Subcutaneous abdominal adipose tissue (tissue), 5 donors: ENCODE data around the gene TCTN1.

Experiments used
- H3K27ac ChIP-seq: one replicate; pipeline ENCODE4 v1.7.0; 2013; ENCODE audit warnings: low read depth, mild to moderate bottlenecking, inconsistent platforms, low read length, moderate library complexity
- H3K27me3 ChIP-seq, 5 donors: one replicate each; pipeline ENCODE4 v1.7.0; 2013; ENCODE audit warnings: low read length in 5 of 5, inconsistent platforms in 1 of 5; ENCODE audit not compliant: control insufficient read depth in 5 of 5, insufficient read depth in 4 of 5
- H3K36me3 ChIP-seq, 5 donors: one replicate each; pipeline ENCODE4 v1.7.0; 2013; ENCODE audit warnings: low read length in 5 of 5; ENCODE audit not compliant: control insufficient read depth in 5 of 5, insufficient read depth in 5 of 5
- H3K4me1 ChIP-seq, 5 donors: one replicate each; pipeline ENCODE4 v1.7.0; 2013; ENCODE audit warnings: low read length in 5 of 5, mild to moderate bottlenecking in 3 of 5, moderate library complexity in 1 of 5; ENCODE audit not compliant: control insufficient read depth in 5 of 5, insufficient read depth in 5 of 5
- H3K4me3 ChIP-seq, 5 donors: one replicate each; pipeline ENCODE4 v1.7.0; 2013; ENCODE audit warnings: low read length in 5 of 5, low read depth in 1 of 5
- H3K9ac ChIP-seq, 5 donors: one replicate each; pipeline ENCODE4 v1.7.0; 2013; ENCODE audit warnings: low read length in 5 of 5, mild to moderate bottlenecking in 4 of 5, moderate library complexity in 3 of 5
- H3K9me3 ChIP-seq, 5 donors: one replicate each; pipeline ENCODE4 v1.7.0; 2013; ENCODE audit warnings: low read length in 5 of 5; ENCODE audit not compliant: control insufficient read depth in 5 of 5
- donor health status: healthy.
- donor health status: healthy.
- donor health status: healthy.
- donor health status: healthy.
- donor health status: healthy.

Gene TCTN1

DNA sequence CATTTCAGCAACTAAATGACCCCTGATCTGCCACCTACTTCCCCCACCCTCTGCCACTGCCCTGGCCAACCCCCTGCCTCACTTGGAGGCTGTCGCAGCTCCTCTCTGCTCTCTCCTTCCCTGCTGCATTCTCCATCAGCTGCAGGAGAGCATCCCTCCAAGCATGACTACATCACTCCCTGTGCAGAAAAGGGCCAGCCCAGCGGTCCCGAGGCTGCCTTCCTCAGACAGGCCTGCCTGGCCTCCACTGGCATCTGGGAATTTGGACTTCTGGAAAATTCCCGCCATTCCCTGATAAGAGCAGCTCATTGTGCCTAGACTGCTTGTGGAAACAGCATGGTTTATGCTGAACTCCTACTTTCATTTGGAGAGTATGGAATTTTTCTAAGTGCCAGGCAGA, 62.2 kb downstream of the TCTN1 start:
- H3K9ac ChIP-seq, result no peak overlapping the region
- no peak overlapping the region for H3K4me3 ChIP-seq
- no peaks in the 10 kb centered on the region for H3K9me3 ChIP-seq
- H3K27ac ChIP-seq, result no peak overlapping the region
- peaks cover 0 to 3% (median 2%) of the 10 kb centered on the region in 5 donors for H3K36me3 ChIP-seq
- H3K4me1 ChIP-seq, result peaks cover 5 to 30% (median 20%) of the 10 kb centered on the region in 5 donors
- no peaks in the 10 kb centered on the region for H3K27me3 ChIP-seq

DNA sequence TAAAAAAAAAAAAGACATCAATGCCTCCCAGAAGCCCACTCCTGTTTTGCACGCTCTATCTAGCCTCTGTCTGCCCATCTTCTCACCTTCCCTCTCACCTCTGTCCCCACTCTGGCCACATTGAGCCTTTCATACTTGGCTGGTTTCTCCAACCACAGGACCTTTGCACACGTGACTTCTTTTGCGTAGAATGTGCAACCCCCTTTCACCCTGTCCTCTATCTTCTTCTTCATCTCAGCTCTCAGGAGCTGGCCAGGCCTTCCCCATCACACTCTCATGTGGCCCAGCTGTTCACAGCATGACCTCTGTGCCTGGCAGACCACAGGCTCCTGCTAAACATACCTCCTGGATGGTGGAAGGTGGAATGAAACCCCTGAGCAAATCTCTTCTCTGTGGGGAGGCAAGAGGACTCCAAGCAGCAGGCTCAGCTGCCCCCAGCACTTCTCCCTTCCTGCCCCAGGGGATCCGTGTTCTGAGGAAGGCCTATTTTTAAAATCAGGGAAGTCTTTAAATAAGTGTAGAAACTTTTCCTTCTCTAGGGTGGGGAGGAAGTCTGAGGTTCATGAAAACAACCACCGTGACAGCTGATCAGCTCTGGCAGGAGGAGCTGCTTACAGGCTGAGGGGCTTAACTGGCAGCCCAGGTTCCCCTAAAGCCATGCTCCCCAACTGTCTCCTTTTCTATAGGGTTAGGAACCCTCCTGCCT, 63.4 kb downstream of the TCTN1 start:
- Histone ChIP-seq H3K27ac (no peak overlapping the region), H3K36me3 (peaks cover 0 to 3% (median 0%) of the 10 kb centered on the region in 5 donors), H3K9ac (peak overlapping the region in 3 of 5 donors; percentile 4 to 49 (median 22)), H3K27me3 (no peaks in the 10 kb centered on the region), H3K9me3 (no peaks in the 10 kb centered on the region), H3K4me1 (peaks cover 5 to 30% (median 20%) of the 10 kb centered on the region in 5 donors), H3K4me3 (peak overlapping the region in 1 of 5 donors; percentile 4)

DNA sequence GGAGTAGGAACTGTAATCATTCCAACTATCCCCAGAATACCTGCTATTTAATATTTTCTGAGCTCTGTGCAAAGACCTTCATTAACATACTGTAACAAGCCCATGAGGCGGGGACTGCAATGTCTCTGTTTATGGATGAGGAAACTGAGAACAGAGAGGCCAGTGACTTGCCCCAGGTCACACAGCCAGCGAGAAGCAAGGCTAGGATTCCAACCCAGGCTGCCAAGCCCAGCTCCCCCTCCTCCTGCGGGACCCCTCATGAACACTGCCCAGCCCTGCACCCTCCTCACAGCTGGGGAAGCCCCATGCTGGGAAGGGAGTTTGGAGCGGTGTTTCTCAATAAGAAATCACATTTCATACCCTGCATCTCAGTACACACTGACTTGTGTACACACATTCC, 64.1 kb downstream of the TCTN1 start:
- H3K9ac ChIP-seq, result peak overlapping the region in 2 of 5 donors; percentile 22 to 49
- H3K27me3 ChIP-seq, result no peaks in the 10 kb centered on the region
- H3K4me1 ChIP-seq, result peaks cover 5 to 30% (median 20%) of the 10 kb centered on the region in 5 donors
- H3K9me3 ChIP-seq, result no peaks in the 10 kb centered on the region
- peak overlapping the region in 1 of 5 donors; percentile 4 for H3K4me3 ChIP-seq
- peaks cover 0 to 3% (median 0%) of the 10 kb centered on the region in 5 donors for H3K36me3 ChIP-seq
- H3K27ac ChIP-seq, result no peak overlapping the region

DNA sequence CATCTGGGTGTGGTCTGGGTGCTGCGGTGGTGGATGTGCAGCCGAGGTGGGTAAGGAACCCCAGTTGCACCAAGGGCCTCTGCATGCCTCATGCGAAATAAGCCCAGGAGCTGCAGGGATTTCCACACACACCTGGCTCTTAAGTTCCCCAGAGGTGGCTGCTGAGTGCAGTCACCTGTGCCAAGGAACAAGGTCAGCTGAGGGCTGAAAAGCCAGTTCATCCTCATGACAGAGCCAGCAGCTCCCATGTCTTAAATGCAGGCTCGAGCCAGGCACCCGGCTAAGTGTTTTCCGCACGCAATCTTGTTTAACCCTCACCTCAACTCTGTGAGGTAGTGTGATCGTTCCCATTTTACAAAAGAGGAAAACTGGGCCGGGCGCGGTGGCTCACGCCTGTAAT, 65.3 kb downstream of the TCTN1 start:
- H3K9ac ChIP-seq, result no peak overlapping the region
- peaks cover 5 to 30% (median 20%) of the 10 kb centered on the region in 5 donors for H3K4me1 ChIP-seq
- no peak overlapping the region for H3K4me3 ChIP-seq
- H3K27ac ChIP-seq, result no peak overlapping the region
- H3K9me3 ChIP-seq, result no peaks in the 10 kb centered on the region
- no peaks in the 10 kb centered on the region for H3K27me3 ChIP-seq
- peaks cover 0 to 6% (median 0%) of the 10 kb centered on the region in 5 donors for H3K36me3 ChIP-seq

DNA sequence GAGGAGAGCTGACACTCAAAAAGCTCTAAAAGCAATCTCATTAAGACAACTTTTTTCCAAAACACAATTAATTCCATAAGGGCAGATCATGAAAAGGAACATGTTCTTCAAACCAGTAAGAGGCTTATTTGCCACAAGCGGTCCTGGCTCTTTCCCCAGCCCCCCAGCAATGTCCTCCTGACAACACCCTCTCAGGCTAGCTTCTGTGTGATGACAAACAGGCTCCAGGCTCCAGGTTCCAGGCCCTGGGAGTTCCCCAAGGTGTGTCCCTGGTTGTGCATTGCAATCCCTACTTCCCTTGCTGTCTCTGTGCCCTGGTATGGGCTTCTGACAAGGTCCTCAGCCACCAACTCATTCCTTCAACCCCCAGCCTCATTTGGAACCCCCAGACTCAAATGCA, 66.1 kb downstream of the TCTN1 start:
- no peak overlapping the region for H3K4me3 ChIP-seq

DNA sequence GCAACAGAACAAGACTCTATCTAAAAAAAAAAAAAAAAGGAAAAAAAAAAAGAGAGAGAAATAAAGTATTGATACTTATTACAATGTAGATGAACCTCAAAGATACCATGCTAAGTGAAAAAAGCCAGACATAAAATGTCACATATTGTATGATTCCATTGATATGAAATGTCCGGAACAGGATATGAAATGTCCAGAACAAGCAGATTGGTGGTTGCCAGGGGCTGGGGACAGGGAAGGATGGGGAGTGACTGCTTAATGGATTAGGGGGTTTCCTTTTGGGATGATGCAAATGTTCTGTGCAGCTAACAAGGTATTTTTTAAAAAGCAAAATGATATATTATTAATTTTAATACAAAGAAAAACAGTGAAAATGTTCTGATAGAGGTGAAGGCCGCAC, 70.0 kb downstream of the TCTN1 start:
- H3K4me3 ChIP-seq, result no peak overlapping the region
- peaks cover 0 to 9% (median 0%) of the 10 kb centered on the region in 5 donors for H3K36me3 ChIP-seq
- H3K9ac ChIP-seq, result no peak overlapping the region
- peaks cover 0 to 3% (median 0%) of the 10 kb centered on the region in 5 donors for H3K27me3 ChIP-seq
- H3K4me1 ChIP-seq, result peaks cover 3 to 18% (median 15%) of the 10 kb centered on the region in 5 donors
- H3K9me3 ChIP-seq, result no peaks in the 10 kb centered on the region
- H3K27ac ChIP-seq, result no peak overlapping the region

More for the DNA sequence above, 66.1 kb downstream of the TCTN1 start:
- peaks cover 0 to 6% (median 0%) of the 10 kb centered on the region in 5 donors for H3K36me3 ChIP-seq
- H3K9me3 ChIP-seq, result no peaks in the 10 kb centered on the region
- H3K9ac ChIP-seq, result no peak overlapping the region
- no peak overlapping the region for H3K27ac ChIP-seq
- no peaks in the 10 kb centered on the region for H3K27me3 ChIP-seq
- peaks cover 5 to 30% (median 20%) of the 10 kb centered on the region in 5 donors for H3K4me1 ChIP-seq

DNA sequence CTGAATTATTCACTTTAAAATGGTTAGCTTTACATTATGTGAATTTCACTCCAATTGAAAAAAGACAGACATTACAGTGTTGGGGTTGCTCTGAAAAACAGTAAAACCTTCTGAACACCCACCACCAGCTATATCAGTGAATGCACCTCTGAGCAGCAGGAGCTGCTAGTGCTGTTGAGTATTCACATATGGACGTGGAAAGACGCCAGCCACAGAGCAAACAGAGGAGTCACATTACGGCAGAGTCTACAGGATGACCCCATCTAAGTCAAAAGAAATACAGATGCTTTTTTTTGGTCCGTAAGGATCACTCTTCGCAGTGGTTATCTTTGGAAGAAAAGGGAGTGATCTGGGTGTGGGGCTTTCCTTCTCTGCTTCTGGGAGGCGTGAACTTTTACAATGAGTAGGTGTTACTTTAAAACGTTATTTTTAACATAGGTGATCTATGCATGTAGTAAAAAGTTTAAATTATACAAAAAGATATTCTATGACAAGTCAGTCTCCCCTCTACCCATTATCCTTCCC, 70.4 kb downstream of the TCTN1 start:
- H3K27me3 ChIP-seq, result peaks cover 0 to 3% (median 0%) of the 10 kb centered on the region in 5 donors
- peaks cover 0 to 9% (median 0%) of the 10 kb centered on the region in 5 donors for H3K36me3 ChIP-seq
- no peak overlapping the region for H3K4me3 ChIP-seq

DNA sequence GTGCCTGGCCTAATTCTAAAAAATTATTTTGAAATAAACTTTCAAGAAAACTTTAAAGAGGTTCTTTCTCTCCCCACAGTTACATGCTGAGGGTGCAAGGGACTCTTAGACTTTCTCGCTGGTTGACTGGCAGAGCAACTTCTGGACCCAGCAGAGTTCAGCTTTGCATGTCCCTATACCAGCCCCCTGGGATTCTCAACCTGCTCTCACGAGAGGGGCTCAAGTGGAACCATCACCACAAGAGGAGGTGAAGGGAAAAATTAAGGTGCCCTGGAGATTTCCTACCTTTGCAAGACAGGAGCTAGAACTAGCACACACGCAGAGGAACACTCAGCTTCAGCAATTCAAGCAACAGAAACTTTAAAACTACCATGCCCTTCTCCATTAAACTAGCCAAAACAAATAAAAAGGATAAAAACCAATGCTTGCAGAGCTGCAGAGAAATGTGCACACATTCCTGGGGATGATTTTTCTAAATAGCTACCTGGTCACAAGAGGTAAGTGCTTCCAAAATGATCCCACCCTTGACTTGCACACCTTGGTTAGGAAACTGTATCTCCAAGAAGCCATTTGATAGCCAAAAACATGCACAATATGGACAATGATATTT, 72.5 kb downstream of the TCTN1 start:
- H3K4me1 ChIP-seq, result peaks cover 5 to 27% (median 23%) of the 10 kb centered on the region in 5 donors
- no peak overlapping the region for H3K4me3 ChIP-seq
- H3K27me3 ChIP-seq, result peaks cover 0 to 3% (median 0%) of the 10 kb centered on the region in 5 donors
- no peaks in the 10 kb centered on the region for H3K9me3 ChIP-seq
- H3K9ac ChIP-seq, result no peak overlapping the region
- no peak overlapping the region for H3K27ac ChIP-seq
- peaks cover 0 to 9% (median 0%) of the 10 kb centered on the region in 5 donors for H3K36me3 ChIP-seq

More for the DNA sequence above, 70.4 kb downstream of the TCTN1 start:
- no peak overlapping the region for H3K27ac ChIP-seq
- peaks cover 3 to 19% (median 16%) of the 10 kb centered on the region in 5 donors for H3K4me1 ChIP-seq
- H3K9ac ChIP-seq, result no peak overlapping the region
- H3K9me3 ChIP-seq, result no peaks in the 10 kb centered on the region

DNA sequence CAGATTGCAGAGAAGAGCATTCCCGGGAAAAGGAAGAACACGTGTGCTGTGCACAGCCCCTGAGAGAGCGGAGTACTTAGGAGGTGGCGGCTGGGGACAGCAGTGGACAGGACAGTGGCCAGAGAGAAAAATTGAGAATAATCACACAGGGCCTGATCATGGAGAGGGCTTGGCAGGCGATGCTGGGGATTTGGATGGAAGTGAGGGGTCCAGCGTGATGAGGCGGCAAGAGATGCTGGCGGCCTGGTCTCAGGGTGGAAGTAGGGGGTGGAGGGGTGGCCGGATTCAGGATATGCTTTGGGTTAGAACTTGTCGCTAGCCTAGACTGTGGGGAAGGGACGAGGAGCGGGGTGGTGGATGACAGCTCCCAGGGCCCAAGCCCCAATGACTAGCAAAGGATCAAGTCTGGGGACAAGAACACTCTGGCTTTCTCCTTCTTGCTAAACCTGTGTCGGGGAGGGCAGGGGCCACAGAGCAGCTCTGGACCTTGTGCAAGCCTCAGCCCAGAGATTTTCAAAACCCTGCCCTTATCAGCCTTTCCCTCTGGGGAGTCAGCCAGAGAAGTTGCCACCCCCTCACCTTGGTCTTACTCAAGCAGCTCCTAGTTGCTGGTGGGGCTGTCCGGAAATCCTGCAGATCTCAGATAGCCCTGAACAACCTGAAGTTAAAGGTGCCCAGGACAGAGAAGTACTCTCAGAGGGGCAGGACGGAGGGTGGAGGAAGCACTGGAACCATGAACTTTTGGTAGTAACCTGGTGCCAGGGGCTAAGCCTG, 73.7 kb downstream of the TCTN1 start:
- Histone ChIP-seq H3K9me3 (peaks cover 0 to 7% (median 0%) of the 10 kb centered on the region in 5 donors), H3K4me3 (peak overlapping the region in 3 of 5 donors; percentile 70 to 85 (median 75)), H3K27me3 (peaks cover 0 to 3% (median 0%) of the 10 kb centered on the region in 5 donors), H3K27ac (no peak overlapping the region), H3K36me3 (peaks cover 0 to 6% (median 0%) of the 10 kb centered on the region in 5 donors), H3K9ac (peak overlapping the region in 2 of 5 donors; percentile 76 to 84), H3K4me1 (peaks cover 5 to 29% (median 23%) of the 10 kb centered on the region in 5 donors)
